ENCODE results near the gene SPDYE1. TPM values are rescaled to one million over a fixed set of nuclear protein-coding genes. Genes with fewer than 3 reads are reported as not detected.
A peak's percentile ranks its signal among the peaks of the same experiment; 100 is the strongest.
"Not testable (repeated sequence)": the region's sequence is repeated elsewhere in the genome, so short reads cannot be mapped to it uniquely, and the experiment has no call there.

SPDYE1 gene
- total RNA-seq, 1 donor from 2014 or later, result not detected

GRCh38 chr7:43969586-43969985 is 28.1 kb upstream of the SPDYE1 start:
- intact Hi-C loops (cut with micrococcal nuclease), result not testable (repeated sequence)

DNA sequence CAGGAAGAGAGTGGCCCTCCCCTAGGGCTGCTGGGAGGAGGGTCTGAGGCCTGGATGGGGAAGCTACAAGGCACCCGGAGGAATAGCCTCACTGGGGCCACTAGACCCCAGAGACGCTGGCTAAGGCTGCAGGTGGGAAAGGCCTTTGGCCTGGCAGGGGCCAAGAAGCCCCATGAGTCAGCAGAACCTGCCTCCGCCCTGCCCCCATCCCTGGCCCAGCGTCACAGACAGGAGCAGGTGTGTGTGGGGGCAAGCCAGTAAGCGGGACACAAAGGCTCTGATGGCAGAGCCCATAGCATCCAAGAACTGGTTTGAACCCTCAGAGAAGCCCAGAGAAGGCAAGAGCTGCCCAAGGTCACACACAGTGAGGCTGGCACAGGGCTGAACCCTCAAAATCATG is 27.0 kb upstream of the SPDYE1 start:
- H3K27ac ChIP-seq (replicated peaks); DNase-seq; H3K27me3 ChIP-seq (ENCODE audit: low read depth); H3K36me3 ChIP-seq; intact Hi-C loops (cut with micrococcal nuclease); H3K9me3 ChIP-seq (replicated peaks); H3K4me3 ChIP-seq; H3K4me1 ChIP-seq: not testable (repeated sequence)

More at GRCh38 chr7:43969586-43969985, 28.1 kb upstream of the SPDYE1 start:
- not testable (repeated sequence) for H3K27me3 ChIP-seq (ENCODE audit: low read depth); H3K4me3 ChIP-seq; H3K4me1 ChIP-seq; H3K36me3 ChIP-seq; DNase-seq; H3K27ac ChIP-seq (replicated peaks); H3K9me3 ChIP-seq (replicated peaks)

GRCh38 chr7:43974033-43974573 is 23.6 kb upstream of the SPDYE1 start:
- H3K36me3 ChIP-seq; H3K27ac ChIP-seq (replicated peaks); H3K9me3 ChIP-seq (replicated peaks); H3K4me3 ChIP-seq; H3K27me3 ChIP-seq (ENCODE audit: low read depth); H3K4me1 ChIP-seq; DNase-seq; intact Hi-C loops (cut with micrococcal nuclease): not testable (repeated sequence)

GRCh38 chr7:43974725-43975482 is 22.8 kb upstream of the SPDYE1 start:
- intact Hi-C loops (cut with micrococcal nuclease); H3K9me3 ChIP-seq (replicated peaks); H3K4me3 ChIP-seq; H3K27me3 ChIP-seq (ENCODE audit: low read depth); H3K36me3 ChIP-seq; H3K4me1 ChIP-seq: not testable (repeated sequence)
- peak overlapping the region; percentile 54 for H3K27ac ChIP-seq (replicated peaks)
- peak; percentile 34 for DNase-seq

- H3K27ac ChIP-seq (replicated peaks), result no peak overlapping the region
- H3K4me1 ChIP-seq, result no peaks in the 10 kb centered on the region
- intact Hi-C loops (cut with micrococcal nuclease), result no loop called here
- H3K27me3 ChIP-seq (ENCODE audit: low read depth), result no peaks in the 10 kb centered on the region
- H3K36me3 ChIP-seq, result no peaks in the 10 kb centered on the region
- no peaks in the 10 kb centered on the region for H3K9me3 ChIP-seq (replicated peaks)
- no peak overlapping the region for H3K4me3 ChIP-seq
- no peak for DNase-seq
- TF ChIP-seq CTCF (IDR thresholded peaks at IDR 0.05; ENCODE audit: borderline replicate concordance), result no peak
Observed at GRCh38 chr7:43977525-43977924, 20.2 kb upstream of the SPDYE1 start.

- intact Hi-C loops (cut with micrococcal nuclease); DNase-seq; H3K9me3 ChIP-seq (replicated peaks); H3K36me3 ChIP-seq; H3K27me3 ChIP-seq (ENCODE audit: low read depth); H3K27ac ChIP-seq (replicated peaks); H3K4me1 ChIP-seq; H3K4me3 ChIP-seq: not testable (repeated sequence)
Observed at GRCh38 chr7:43978102-43978501, 19.6 kb upstream of the SPDYE1 start.

DNA sequence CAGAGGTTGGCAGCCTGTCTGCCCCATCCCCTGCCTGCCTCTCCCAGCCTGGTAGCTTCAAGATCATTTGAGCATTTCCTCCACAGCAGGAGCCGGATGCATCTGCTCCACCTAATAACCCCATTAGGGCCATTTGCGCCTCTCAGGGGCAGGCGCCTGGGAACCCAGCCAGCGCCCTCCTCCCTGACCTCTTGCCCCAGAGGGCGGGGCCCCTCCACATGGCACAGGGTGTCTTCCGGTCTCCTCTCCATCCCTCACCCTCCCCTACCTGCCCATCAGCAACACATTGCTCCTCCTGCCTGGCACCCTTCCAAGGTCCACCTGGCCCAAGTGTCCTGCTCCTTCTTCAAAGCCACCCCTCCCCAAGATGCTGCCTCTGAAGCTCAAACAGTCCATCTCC is 14.8 kb upstream of the SPDYE1 start:
- H3K27ac ChIP-seq (replicated peaks); H3K4me1 ChIP-seq; DNase-seq; H3K4me3 ChIP-seq; H3K36me3 ChIP-seq; intact Hi-C loops (cut with micrococcal nuclease); H3K9me3 ChIP-seq (replicated peaks); H3K27me3 ChIP-seq (ENCODE audit: low read depth): not testable (repeated sequence)

- DNase-seq; intact Hi-C loops (cut with micrococcal nuclease); H3K4me3 ChIP-seq; H3K4me1 ChIP-seq; H3K9me3 ChIP-seq (replicated peaks); H3K27ac ChIP-seq (replicated peaks); H3K36me3 ChIP-seq; H3K27me3 ChIP-seq (ENCODE audit: low read depth): not testable (repeated sequence)
Observed at GRCh38 chr7:43983736-43984135, 14.0 kb upstream of the SPDYE1 start.

DNA sequence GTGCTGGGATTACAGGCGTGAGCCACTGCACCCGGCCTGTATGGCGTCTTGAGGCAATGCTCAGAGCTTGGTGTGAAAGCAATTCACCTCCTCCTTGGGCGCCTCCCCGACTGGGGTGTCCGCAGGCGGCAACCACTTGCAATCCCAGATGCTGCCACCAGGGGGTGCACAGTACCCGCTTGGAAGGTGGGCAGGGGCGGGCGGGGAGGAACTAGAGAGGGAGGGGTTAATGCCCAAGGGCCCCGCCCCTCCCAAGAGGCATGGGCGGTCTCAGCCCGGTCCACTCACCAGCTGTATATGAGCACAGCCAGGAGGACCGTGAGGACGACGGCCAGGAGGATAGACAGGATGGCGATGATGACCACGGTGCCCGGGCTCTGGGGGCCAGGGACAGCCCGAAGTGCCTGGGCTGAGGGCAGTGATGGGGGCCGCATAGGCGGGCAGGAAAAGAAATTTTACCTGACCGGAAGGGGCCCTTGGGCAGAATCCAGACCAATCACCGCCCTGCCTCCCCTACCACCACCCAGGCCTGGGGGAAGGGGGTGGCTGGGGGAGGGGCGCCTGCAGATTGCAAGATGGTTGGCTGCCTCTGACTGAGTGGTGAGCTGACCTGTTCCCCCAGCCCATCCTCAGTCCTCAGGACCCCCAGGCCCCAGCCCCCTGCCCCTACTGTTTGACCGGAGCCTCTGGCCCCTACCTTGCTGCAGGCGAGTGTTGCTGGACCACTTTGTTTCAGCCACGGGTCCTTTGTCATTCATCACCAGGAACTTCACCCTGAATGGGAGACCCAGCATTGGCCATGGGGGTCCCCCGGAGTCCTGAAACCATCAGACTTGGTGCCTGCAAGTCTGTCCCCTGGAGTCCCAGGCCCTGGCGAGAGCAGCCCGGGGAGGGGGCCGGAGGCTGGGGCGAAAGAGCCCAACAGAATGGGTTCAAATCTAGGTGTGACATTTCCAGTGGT is 11.5 kb upstream of the SPDYE1 start:
- H3K4me1 ChIP-seq; intact Hi-C loops (cut with micrococcal nuclease); H3K27me3 ChIP-seq (ENCODE audit: low read depth); H3K36me3 ChIP-seq; H3K9me3 ChIP-seq (replicated peaks): not testable (repeated sequence)
- DNase-seq, result peak; percentile 72
- peak; percentile 76 for TF ChIP-seq CTCF (IDR thresholded peaks at IDR 0.05; ENCODE audit: borderline replicate concordance)
- H3K4me3 ChIP-seq, result peak overlapping the region; percentile 37
- H3K27ac ChIP-seq (replicated peaks), result peak overlapping the region; percentile 19

GRCh38 chr7:43987476-43987875 is 10.2 kb upstream of the SPDYE1 start:
- intact Hi-C loops (cut with micrococcal nuclease); DNase-seq; H3K9me3 ChIP-seq (replicated peaks); H3K4me1 ChIP-seq; H3K27me3 ChIP-seq (ENCODE audit: low read depth); H3K27ac ChIP-seq (replicated peaks); H3K4me3 ChIP-seq; H3K36me3 ChIP-seq: not testable (repeated sequence)

DNA sequence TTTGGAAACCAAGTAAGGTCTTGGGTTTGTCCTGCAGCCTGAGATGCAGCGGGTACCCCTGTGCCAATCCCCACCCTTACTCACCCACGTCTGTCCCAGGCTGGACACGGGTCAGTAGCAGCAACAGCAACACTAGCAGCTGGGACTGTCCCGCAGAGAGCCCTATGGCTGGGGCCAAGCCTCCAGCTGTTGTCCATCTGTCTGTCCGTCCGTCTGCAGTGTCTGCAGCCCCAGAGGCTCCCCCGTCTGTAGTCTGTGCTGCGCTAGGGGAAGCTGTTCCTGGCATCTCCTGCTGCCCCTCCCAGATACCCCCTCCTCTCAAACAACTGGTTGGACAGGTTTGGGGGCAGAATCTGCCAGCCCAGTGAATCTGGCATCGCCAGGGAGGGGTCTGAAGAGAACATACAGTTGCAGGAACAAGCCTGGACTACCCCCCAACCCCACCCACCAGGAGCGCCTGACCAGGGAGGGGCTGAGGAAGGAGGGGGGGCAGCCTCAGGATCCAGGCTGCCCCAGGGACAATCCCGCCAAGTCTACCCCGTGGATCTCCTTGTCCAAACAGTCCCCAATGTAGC is 7.6 kb upstream of the SPDYE1 start:
- H3K4me3 ChIP-seq; H3K27me3 ChIP-seq (ENCODE audit: low read depth); intact Hi-C loops (cut with micrococcal nuclease); H3K4me1 ChIP-seq; H3K9me3 ChIP-seq (replicated peaks); H3K27ac ChIP-seq (replicated peaks); H3K36me3 ChIP-seq: not testable (repeated sequence)
- peak; percentile 26 for DNase-seq

All from left ventricle myocardium inferior (tissue), 1 donor.